ENCODE results near the gene BRAF. TPM values are rescaled to one million over a fixed set of nuclear protein-coding genes. Genes with fewer than 3 reads are reported as not detected.

Gene BRAF
- total and polyA plus RNA-seq, 2 of the 8 experiments (the other 6 are each of a cell fraction or from before 2014, with no cell fraction given), result 11.4 to 32.6 TPM

DNA sequence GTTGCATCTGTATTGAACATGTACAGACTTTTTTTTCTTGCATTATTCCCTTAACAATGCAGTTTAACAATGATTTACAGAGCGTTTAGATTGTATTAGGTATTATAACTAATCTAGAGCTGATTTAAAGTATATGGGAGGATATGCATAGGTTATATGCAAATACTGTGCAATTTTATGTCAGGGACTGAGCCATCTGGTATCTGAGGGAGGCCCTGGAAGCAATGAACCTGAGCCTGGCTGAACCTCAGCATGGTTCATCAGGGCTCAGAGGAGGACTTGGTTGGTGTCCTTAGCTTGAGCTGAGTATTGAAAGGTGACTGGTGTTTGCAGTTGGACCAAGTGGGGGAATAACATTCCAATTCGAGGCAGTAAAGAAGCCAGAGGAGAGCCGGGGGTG is 247.2 kb downstream of the BRAF start:
- H2BK5ac ChIP-seq (ENCODE audit: low read depth, low read length), result no peak overlapping the region
- no peak overlapping the region for H2BK12ac ChIP-seq (ENCODE audit: low read depth, low read length)
- H3K9ac ChIP-seq (replicated peaks in 1 of 4; ENCODE audit: extremely low read depth in 1 of 4, low read depth in 3 of 4, low read length in 3 of 4), result no peak overlapping the region
- H3K4ac ChIP-seq (replicated peaks; ENCODE audit: insufficient read length, low read depth, low read length), result no peak overlapping the region
- H2BK120ac ChIP-seq (replicated peaks; ENCODE audit: low read depth, low read length), result no peak overlapping the region
- H3K79me1 ChIP-seq (ENCODE audit: low read depth, low read length), result no peaks in the 10 kb centered on the region
- WGBS, 2 experiments (ENCODE audit: extremely low coverage in 1 of 2, insufficient coverage in 1 of 2, insufficient read length in 1 of 2, insufficient replicate concordance in 2 of 2, low coverage in 1 of 2, low lambda C conversion rate in 2 of 2, missing lambda C conversion rate in 1 of 2), result 91% methylated on average over 3 of the region's 3 CpGs; no CpG with 5 or more reads in 1 of the 2 experiments
- no peaks in the 10 kb centered on the region for H4K20me1 ChIP-seq (replicated peaks in 1 of 2; ENCODE audit: control insufficient read depth in 1 of 2, insufficient read depth in 2 of 2, low read length in 2 of 2)
- no peak overlapping the region for H3K14ac ChIP-seq (ENCODE audit: insufficient read length)
- H3K27me3 ChIP-seq (replicated peaks in 1 of 4; ENCODE audit: control insufficient read depth in 3 of 4, extremely low read depth in 1 of 4, insufficient read depth in 3 of 4, low read length in 3 of 4), result peaks cover 0 to 8% (median 2%) of the 10 kb centered on the region in 4 experiments; a peak in 3 of 7 replicates
- no peaks in the 10 kb centered on the region; a peak in 3 of 7 replicates for H3K4me1 ChIP-seq (replicated peaks in 1 of 4; ENCODE audit: control insufficient read depth in 3 of 4, insufficient read depth in 4 of 4, low read length in 3 of 4)
- no peak overlapping the region for H2BK15ac ChIP-seq (ENCODE audit: low read length)
- H3K36me3 ChIP-seq (ENCODE audit: control insufficient read depth in 2 of 4, insufficient read depth in 4 of 4, low read length in 3 of 4), result no peaks in the 10 kb centered on the region
- H3K18ac ChIP-seq (ENCODE audit: extremely low read depth, low read length), result no peak overlapping the region
- DNase-seq (ENCODE audit: low read depth in 1 of 2, low spot score in 2 of 2), result no peak
- FAIRE-seq, result no peak
- no peak overlapping the region for H3K27ac ChIP-seq (ENCODE audit: low read depth, low read length)
- ChIA-PET POLR2A (ENCODE audit: partially characterized antibody) (no interaction called here), CTCF (ENCODE audit: partially characterized antibody) (interaction anchor here (0.9 to 4.5 kb wide), 4 partner anchors 8 to 332 kb away, joined by 3 to 38 read pairs (median 13); no protein-coding TSS in a partner anchor)
- H3K4me3 ChIP-seq (ENCODE audit: extremely low read depth in 1 of 4, insufficient read depth in 2 of 4, low read depth in 3 of 4, low read length in 4 of 4), result no peak overlapping the region
- H3K23ac ChIP-seq (ENCODE audit: insufficient read length), result no peak overlapping the region
- H2AK5ac ChIP-seq (ENCODE audit: low read depth, low read length), result no peak overlapping the region
- H3K79me2 ChIP-seq (ENCODE audit: control insufficient read depth in 1 of 2, insufficient read depth in 2 of 2, low read length in 2 of 2), result no peaks in the 10 kb centered on the region
- H3K23me2 ChIP-seq (ENCODE audit: low read depth, low read length), result peaks cover 5% of the 10 kb centered on the region; the same call in 1 of the 2 replicates
- H2AFZ ChIP-seq (ENCODE audit: low read length), result no peak overlapping the region
- no peak overlapping the region for H4K91ac ChIP-seq (replicated peaks; ENCODE audit: insufficient read length, low read length)
- no peak overlapping the region for H4K5ac ChIP-seq (ENCODE audit: insufficient read length, low read depth, low read length)
- no peak overlapping the region for H3K56ac ChIP-seq (replicated peaks; ENCODE audit: insufficient read length, low read depth, low read length)
- no peaks in the 10 kb centered on the region for H3K9me3 ChIP-seq (ENCODE audit: insufficient read depth in 2 of 2, low read depth in 1 of 2, low read length in 1 of 2)
- H3K4me2 ChIP-seq (ENCODE audit: insufficient read depth in 1 of 2, low read depth in 2 of 2, low read length in 2 of 2), result no peak overlapping the region
- H4K8ac ChIP-seq (ENCODE audit: extremely low read depth, insufficient read depth, low read length), result no peak overlapping the region
- no peak overlapping the region for H2BK20ac ChIP-seq (ENCODE audit: low read length)
- TF ChIP-seq, protein P1, sequence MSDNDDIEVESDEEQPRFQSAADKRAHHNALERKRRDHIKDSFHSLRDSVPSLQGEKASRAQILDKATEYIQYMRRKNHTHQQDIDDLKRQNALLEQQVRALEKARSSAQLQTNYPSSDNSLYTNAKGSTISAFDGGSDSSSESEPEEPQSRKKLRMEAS (IDR thresholded peaks at IDR 0.05), result no peak
- TF ChIP-seq ATF2 (IDR thresholded peaks at IDR 0.05; ENCODE audit: low read length), result no peak
- no peak for TF ChIP-seq RXRA (IDR thresholded peaks at IDR 0.05; ENCODE audit: insufficient read depth, low read depth, low read length)
- TF ChIP-seq E2F6 (IDR thresholded peaks at IDR 0.05), result no peak
- TF ChIP-seq FOSL1 (IDR thresholded peaks at IDR 0.05; ENCODE audit: insufficient read depth, low read depth, low read length), result no peak
- TF ChIP-seq GTF2F1 (IDR thresholded peaks at IDR 0.05; ENCODE audit: borderline replicate concordance, low read depth, low read length), result no peak
- no peak for TF ChIP-seq BCL11A (IDR thresholded peaks at IDR 0.05; ENCODE audit: low read depth in 2 of 2, low read length in 2 of 2)
- TF ChIP-seq TCF12 (IDR thresholded peaks at IDR 0.05; ENCODE audit: low read depth, low read length), result no peak
- TF ChIP-seq MAFK (IDR thresholded peaks at IDR 0.05; ENCODE audit: low read depth, low read length), result no peak
- no peak for TF ChIP-seq CREB1 (IDR thresholded peaks at IDR 0.05)
- no peak for TF ChIP-seq SP1 (IDR thresholded peaks at IDR 0.05; ENCODE audit: low read depth, low read length)
- TF ChIP-seq HDAC6 (IDR thresholded peaks at IDR 0.05; ENCODE audit: low read depth, low read length), result no peak
